Femur (tissue), 1 donor: Measurements from ENCODE around the gene RPL27.

Source experiments
- DNase-seq: peaks from one replicate; pipeline ENCODE4 v3.0.0-alpha.2; 2017

The RPL27 gene

GRCh38 chr17:43021741-43022512 is 23.7 kb downstream of the RPL27 start, which contains the start of gene VAT1:
TSS of gene VAT1 (minus strand) at chr17:43022385. CDS start at chr17:43022322, 63 bp downstream.
- DNase-seq: peak; percentile 87

DNA sequence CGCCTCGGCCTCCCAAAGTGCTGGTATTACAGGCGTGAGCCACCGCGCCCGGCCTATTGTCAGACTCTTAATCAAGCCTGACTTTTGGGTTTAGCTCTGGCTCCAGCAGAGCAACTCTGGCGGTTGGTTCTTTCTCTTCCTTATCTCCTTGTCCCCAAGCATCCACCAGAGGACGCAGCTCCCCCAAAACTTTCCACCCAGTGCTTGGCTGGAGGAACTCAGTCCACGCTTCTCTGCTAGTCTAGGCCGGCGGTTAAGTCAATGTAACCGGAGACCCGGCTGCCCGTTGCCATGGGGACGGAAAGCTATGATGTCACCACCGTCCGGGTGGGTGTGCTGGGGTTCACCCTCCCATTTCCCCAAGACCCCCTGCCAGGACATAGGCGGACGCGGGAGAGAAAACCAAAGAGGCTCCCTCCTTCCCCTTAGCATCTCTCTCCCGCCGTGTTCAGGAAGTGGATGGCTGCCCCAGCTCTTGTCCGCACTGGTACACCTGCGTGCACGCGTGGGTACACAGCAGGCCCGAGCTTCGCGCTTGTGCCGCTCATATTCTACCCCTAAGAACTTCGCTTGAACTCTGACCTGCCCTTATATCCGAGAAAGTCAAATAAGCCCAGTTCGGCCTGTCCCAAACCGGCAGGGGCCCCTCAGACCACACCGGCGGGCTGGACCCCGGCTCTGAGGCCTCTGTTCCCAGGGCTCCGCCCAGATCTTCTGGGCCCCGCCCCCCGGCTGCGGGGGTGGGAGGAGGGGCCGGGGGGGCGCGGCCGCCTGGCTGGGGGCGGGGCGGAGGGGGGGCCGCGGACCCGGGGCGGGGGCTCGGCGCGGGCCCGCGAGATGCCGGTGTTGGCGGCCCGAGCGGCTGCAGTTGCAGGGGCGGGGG is 26.4 kb downstream of the RPL27 start, which contains the start of gene RND2:
TSS of gene RND2 (plus strand) at position 825 of the 883 bp plus-strand sequence. CDS start 117 bp downstream, outside the sequence.
- DNase-seq: peak; percentile 96

DNA sequence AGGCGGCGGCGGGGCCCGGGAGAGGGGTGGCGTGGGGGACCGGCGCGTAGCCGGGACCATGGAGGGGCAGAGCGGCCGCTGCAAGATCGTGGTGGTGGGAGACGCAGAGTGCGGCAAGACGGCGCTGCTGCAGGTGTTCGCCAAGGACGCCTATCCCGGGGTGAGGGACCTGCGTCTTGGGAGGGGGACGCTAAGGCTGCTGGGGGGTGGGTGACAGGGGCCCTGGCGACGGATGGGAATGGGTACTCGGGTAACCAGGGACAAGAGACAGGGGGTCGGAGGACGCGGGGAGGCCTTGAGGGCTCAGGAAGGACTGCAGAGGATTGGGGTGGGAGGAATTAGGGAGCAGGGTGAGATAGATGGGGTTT is 27.1 kb downstream of the RPL27 start:
- no peak for DNase-seq

DNA sequence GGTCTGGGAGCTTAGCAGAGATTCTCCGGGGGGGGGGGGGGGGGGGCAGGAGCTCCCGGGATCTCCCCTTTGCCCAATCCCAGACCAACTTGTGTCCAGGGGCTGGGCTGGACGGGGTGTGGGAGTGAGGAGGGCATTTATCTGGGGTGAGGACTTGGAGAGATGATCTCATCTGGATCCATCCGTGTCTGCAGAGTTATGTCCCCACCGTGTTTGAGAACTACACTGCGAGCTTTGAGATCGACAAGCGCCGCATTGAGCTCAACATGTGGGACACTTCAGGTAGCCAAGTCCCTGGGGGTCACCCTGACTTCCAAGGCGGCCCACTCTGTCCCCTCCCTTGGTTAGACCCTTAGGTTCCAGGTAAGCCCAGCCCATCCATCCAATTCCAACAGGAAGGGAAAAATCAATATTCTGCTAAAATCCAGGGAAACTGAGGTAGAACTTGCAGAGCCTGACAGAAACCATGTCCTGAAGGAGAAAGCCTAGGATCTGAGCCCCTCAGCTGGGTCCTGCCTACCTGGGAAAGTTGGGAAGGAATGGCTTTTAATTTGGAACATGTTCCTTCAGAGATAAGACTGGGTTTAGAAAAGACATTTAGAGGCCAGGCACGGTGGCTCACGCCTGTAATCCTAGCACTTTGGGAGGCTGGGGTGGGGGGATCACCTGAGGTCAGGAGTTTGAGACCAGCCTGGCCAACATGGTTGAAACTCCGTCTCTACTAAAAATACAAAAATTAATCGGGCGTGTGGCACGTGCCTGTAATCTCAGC is 27.7 kb downstream of the RPL27 start:
- DNase-seq: no peak

DNA sequence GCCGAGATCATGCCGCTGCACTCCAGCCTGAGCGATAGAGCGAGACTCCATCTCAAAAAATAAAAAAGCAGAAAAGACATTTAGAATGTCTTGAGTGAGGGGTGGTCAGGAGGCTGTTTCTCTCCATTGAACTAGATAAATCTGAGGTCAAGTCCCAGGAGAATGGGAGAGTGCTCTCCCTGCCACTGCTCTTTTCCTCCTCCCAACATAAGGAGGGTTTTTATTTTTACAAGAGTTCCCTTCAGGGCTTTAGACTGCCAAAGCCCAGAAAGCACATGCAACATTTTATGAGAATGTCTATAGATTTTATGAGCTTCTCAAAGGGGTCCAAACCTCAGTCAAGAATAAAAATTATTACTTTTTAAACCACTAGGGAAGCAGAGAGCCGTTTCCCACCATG is 28.4 kb downstream of the RPL27 start:
- DNase-seq: no peak

DNA sequence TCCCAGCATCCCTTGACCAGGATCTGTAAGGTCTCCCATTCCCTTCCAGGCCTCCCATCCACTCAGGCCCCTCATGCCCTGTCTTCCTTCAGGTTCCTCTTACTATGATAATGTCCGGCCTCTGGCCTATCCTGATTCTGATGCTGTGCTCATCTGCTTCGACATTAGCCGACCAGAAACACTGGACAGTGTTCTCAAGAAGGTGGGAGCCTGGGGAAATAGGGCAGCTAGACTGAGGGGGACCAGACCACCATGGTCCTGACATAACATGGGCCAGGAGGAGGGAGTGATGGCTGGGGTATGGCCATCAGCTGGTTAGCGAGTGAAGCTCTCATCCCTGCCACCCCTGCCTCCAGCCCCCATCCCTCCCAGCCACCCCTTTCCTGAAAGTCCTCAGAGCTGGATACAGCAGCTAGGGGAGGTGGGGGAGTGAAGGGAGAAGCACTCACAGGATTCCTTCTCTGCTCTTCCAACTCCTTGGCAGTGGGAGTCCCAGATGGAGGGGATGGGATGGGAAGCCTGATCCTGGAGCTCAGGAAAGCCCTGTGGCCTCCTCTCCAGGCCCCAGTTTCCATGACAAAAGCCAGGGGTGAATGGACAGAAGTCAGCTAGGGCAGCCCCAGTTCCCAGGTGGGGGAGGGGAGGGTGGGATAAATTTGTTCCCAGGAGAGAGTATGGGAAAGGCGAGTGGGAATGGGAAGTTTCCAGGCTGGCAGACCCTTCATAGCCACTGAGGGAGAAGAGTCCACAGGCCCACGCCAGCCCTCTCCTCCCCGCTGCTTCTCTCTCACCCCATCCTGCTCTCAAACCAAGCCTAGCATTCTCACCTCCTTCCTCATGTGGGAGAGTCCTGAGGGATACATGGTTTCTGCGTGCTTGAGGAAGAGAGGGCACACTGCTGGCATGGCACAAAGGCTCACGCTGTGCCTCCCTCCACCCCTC is 29.1 kb downstream of the RPL27 start:
- no peak for DNase-seq

DNA sequence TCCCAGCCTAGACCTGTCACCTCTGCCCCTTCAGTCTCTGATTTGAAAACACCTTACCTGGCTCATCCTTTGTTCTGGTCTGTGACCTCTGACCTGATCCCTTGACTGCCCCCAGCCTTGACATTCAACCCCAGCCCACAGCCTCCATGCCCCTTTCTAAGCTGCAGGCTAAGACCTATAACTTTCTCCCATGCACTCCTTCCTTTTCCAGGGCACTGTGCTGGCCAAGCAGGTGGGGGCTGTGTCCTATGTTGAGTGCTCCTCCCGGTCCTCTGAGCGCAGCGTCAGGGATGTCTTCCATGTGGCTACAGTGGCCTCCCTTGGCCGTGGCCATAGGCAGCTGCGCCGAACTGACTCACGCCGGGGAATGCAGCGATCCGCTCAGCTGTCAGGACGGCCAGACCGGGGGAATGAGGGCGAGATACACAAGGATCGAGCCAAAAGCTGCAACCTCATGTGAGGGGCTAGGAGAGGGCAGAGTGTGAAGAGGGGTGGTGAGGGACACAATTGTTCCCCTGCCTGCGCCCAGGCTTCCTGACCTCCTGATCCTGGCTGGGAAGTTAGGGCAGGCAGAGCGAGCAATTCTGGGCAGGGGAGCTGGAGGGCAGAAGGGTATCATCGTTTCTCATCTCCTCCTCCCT is 30.1 kb downstream of the RPL27 start:
- DNase-seq: no peak

- DNase-seq: no peak
These were observed 32.0 kb downstream of the RPL27 start for GRCh38 chr17:43030137-43030767.

DNA sequence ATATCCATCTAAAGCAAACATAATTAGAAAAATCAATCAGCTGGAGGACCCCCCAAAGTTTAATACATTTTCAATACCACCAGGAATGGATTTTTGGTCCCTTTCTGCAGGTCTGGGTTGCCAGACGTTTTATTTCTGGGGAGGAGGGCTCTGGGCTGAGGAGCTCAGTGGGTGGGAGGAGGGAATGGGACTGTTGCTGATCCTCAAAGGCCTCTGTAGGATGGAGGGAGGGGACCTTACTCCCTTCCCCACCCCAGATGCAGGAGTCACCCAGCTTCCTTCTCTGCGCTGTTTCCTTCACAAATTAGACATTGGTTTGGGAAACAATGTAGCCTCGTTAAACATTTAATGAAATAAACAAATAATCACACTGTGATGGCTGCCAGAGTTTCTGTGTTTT is 33.4 kb downstream of the RPL27 start:
- no peak for DNase-seq

DNA sequence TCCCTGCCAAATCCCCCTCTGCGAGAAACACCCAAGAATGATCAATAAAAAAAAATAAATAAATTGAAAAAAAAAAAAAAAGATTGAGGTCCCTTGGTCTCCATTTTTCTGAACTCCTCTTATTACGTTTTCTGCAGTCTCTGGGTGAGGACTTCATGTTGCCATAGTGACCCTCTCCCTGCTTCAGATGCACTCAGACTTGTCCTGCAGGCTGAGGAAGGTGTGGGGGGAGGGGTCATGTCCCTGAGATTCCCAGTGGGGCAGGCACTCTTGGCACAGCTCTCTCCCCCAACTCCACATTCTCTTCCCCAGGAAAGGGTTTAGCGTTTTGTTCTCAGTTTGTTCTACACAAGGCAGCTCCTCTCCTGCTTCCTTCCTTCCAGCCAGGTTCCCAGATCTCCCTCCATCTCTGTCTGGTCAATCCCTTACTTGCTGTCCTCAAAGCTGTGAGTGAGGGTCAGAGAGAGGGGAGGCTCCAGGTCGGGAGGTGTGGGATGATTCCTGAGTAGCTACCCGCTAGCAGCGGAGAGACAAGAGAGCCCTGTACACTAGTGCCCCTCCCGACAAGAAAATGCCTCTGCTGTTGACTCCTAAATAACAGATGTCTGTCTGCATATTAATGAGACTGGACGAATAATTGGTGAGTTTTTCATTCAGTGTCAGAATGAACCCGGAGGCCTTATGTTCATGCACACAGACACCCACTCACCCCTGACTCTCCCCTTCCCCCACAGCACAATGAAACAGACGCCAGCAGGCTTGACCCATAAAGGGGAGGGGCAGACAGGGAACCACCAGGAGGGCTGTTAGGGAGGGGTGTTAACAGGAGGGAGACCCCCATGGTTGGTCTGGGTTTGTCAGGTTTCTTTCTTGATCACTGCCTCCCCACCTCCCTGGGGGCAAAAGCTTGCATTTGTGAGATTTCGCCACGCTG is 36.0 kb downstream of the RPL27 start:
- no peak for DNase-seq

DNA sequence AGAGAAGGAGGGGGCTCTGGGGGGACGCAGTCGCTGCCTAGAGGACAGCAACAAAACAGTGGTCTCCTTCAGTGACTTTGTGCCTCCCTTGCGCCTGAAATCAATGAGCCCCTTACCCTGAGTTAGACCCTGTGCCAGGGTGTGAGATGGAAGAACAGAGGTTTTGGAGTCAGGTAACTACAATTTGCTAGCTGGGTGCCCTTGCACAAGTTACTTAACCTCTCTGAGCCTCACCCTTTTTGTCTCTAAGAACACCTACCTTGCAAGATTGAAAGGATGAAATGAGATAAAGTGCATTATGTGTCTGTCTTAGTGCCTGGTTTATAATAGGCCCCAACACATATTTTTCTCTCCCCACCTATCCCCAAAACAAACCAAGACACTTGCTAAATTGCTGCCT is 36.7 kb downstream of the RPL27 start:
- DNase-seq: no peak

GRCh38 chr17:43039646-43040045 is 41.4 kb downstream of the RPL27 start:
- no peak for DNase-seq

- DNase-seq: no peak
These were observed 42.4 kb downstream of the RPL27 start for GRCh38 chr17:43040655-43041054.

DNA sequence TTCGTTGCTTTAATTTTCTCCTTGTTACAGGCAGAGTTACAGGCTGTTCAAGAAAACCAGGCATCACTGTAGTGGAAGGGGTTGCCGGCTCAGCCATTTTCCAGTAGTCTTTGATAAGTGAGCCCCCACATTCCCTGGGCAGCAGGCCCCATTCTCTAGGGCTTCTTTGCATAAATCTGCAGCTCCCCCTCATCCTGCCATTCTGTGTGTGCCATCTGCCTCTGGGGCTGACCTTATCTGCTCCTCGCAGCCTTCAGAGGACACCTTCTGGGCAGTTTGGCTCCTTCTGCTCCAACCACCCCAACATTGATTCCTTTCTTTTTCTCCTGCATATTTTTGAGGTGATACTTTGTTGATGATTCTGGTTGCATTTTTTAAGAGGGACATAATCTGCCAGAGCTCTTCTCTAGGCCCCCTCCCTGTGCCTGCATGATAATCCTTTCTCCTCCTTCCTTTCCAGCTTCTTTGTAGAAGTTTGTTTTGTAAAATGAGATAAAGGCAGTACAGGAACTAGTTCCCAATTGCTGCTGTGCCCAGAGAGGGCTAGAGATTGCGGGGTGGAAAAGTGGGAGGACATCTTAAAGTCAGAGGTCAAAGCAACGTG is 43.9 kb downstream of the RPL27 start:
- DNase-seq: no peak

DNA sequence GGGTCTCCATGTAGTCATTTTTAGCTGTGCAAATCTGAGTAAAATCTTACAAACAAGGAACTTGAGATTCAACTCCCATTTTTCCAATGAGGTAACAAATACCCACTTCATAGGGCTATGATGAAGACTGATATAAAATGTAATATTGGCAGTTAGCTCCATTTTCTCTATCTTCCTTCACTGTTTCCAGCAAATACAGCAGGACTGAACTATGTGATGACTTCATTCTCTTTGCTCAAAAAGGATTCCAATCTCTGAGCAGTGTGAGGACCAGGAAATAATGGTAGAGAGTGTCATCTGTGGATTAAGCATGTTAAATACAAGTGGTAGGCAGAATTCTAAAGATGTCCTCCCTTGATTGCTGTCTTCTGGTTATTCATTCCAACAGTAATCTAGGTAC is 45.1 kb downstream of the RPL27 start:
- no peak for DNase-seq

DNA sequence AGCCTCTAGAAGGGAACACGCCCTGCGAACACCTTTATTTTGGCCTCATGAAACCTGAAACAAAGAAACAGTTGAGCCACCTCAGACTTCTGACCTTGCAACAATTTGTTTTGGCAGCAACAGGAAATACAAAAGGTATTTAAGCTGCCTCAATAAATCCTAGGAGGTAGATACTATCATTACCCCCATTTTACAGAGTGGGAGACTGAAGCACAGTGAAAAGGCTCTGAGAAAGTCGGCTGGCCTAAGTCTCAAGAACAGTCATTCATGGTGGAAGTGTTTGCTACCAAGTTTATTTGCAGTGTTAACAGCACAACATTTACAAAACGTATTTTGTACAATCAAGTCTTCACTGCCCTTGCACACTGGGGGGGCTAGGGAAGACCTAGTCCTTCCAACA is 45.8 kb downstream of the RPL27 start:
- no peak for DNase-seq

- DNase-seq: no peak
These were observed 53.8 kb downstream of the RPL27 start for GRCh38 chr17:43051969-43052368.
